ENCODE measurements around the gene DROSHA. TPM values are rescaled to one million over a fixed set of nuclear protein-coding genes. Genes with fewer than 3 reads are reported as not detected.

The DROSHA gene
- total and polyA plus RNA-seq, 2 experiments from 2014 or later, result 25.3 to 40.8 TPM

DNA sequence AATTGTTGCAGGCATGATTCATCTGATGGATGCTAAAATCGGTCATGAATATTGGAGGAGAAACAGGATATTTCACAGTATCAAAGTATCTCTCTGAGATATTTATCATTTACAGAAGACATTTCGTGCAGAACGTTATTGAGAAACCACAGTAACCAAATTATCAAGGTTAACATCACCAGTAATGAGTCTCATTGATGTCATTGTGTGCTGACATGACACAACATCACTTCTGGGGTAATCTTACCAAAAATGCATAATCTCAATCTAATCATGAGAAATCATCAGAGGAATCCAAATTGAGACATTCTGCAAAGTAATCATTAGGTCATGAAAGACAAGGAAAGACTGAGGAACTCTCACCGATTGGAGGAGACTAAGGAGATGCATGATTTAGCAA is 42.9 kb upstream of the DROSHA start:
- DNase-seq (ENCODE audit: low spot score), result no peak
- no peaks in the 10 kb centered on the region for H4K20me1 ChIP-seq (ENCODE audit: insufficient read depth, poor library complexity, severe bottlenecking)
- H3K27me3 ChIP-seq, result peaks cover 7% of the 10 kb centered on the region
- WGBS (ENCODE audit: low lambda C conversion rate, missing lambda C conversion rate), result 93% methylated on average over 4 of the region's 4 CpGs
- H3K9me2 ChIP-seq (replicated peaks; ENCODE audit: insufficient read depth), result no peaks in the 10 kb centered on the region
- H3K79me2 ChIP-seq, result no peaks in the 10 kb centered on the region
- no peak overlapping the region for H3K4me3 ChIP-seq
- no peaks in the 10 kb centered on the region for H3K9me3 ChIP-seq (ENCODE audit: low read depth)
- TF ChIP-seq CTCF (IDR thresholded peaks at IDR 0.05; ENCODE audit: poor library complexity) (no peak), EZH2phosphoT487 (IDR thresholded peaks at IDR 0.05; ENCODE audit: low read depth, severe bottlenecking, unreplicated experiment) (no peak), EZH2 (IDR thresholded peaks at IDR 0.05; ENCODE audit: borderline replicate concordance) (no peak)
- no peak overlapping the region for H3K27ac ChIP-seq
- no peaks in the 10 kb centered on the region for H3K4me1 ChIP-seq (ENCODE audit: insufficient read depth)
- H3K4me2 ChIP-seq, result no peak overlapping the region
- H2AFZ ChIP-seq, result no peak overlapping the region
- H3K36me3 ChIP-seq (replicated peaks; ENCODE audit: insufficient read depth, low read depth), result no peaks in the 10 kb centered on the region

- no peak for DNase-seq (ENCODE audit: low spot score)
Measured at GRCh38 chr5:31573494-31574142, 41.7 kb upstream of the DROSHA start.

DNA sequence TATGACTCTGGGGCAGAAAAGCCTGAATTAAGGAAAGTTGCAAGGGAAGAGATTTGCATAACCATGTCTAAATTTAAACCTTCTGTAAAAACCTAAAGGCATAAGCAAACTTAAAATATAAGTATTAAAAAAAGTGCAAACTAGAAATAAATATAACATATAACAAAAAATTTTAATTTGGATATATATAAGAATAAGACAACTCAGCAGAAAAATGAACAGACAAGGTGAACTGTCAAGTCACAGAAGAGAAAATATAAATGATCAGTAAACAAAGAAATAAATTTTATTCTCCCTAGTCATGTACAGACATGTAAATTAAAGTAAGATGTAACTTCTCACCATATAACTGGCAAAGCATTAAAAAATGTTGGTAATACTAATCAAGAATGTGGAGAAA is 37.2 kb upstream of the DROSHA start:
- no peak overlapping the region for H3K4me2 ChIP-seq
- H3K4me3 ChIP-seq, result no peak overlapping the region
- no peak overlapping the region for H3K27ac ChIP-seq
- H3K79me2 ChIP-seq, result no peaks in the 10 kb centered on the region
- H3K36me3 ChIP-seq (replicated peaks; ENCODE audit: insufficient read depth, low read depth), result no peaks in the 10 kb centered on the region
- no peaks in the 10 kb centered on the region for H3K9me3 ChIP-seq (ENCODE audit: low read depth)
- H3K9me2 ChIP-seq (replicated peaks; ENCODE audit: insufficient read depth), result no peaks in the 10 kb centered on the region
- DNase-seq (ENCODE audit: low spot score), result no peak
- no peaks in the 10 kb centered on the region for H4K20me1 ChIP-seq (ENCODE audit: insufficient read depth, poor library complexity, severe bottlenecking)
- H3K4me1 ChIP-seq (ENCODE audit: insufficient read depth), result no peaks in the 10 kb centered on the region
- no peak for TF ChIP-seq CTCF (IDR thresholded peaks at IDR 0.05; ENCODE audit: poor library complexity)
- no peak for TF ChIP-seq EZH2phosphoT487 (IDR thresholded peaks at IDR 0.05; ENCODE audit: low read depth, severe bottlenecking, unreplicated experiment)
- TF ChIP-seq EZH2 (IDR thresholded peaks at IDR 0.05; ENCODE audit: borderline replicate concordance), result no peak
- no peaks in the 10 kb centered on the region for H3K27me3 ChIP-seq
- H2AFZ ChIP-seq, result no peak overlapping the region

More at GRCh38 chr5:31573494-31574142, 41.7 kb upstream of the DROSHA start:
- Histone ChIP-seq H3K36me3 (replicated peaks; ENCODE audit: insufficient read depth, low read depth) (no peaks in the 10 kb centered on the region), H3K4me2 (no peak overlapping the region), H3K4me3 (no peak overlapping the region), H4K20me1 (ENCODE audit: insufficient read depth, poor library complexity, severe bottlenecking) (no peaks in the 10 kb centered on the region), H3K27ac (no peak overlapping the region), H3K79me2 (no peaks in the 10 kb centered on the region), H2AFZ (no peak overlapping the region), H3K9me2 (replicated peaks; ENCODE audit: insufficient read depth) (no peaks in the 10 kb centered on the region), H3K27me3 (peaks cover 7% of the 10 kb centered on the region), H3K9me3 (ENCODE audit: low read depth) (no peaks in the 10 kb centered on the region), H3K4me1 (ENCODE audit: insufficient read depth) (no peaks in the 10 kb centered on the region)
- WGBS (ENCODE audit: low lambda C conversion rate, missing lambda C conversion rate), result 96% methylated on average over 10 of the region's 10 CpGs
- no peak for TF ChIP-seq EZH2phosphoT487 (IDR thresholded peaks at IDR 0.05; ENCODE audit: low read depth, severe bottlenecking, unreplicated experiment)
- TF ChIP-seq CTCF (IDR thresholded peaks at IDR 0.05; ENCODE audit: poor library complexity), result no peak
- TF ChIP-seq EZH2 (IDR thresholded peaks at IDR 0.05; ENCODE audit: borderline replicate concordance), result no peak

Measured in hepatocyte (in vitro differentiated cells).